ENCODE measurements around the gene LNP1. TPM values are rescaled to one million over a fixed set of nuclear protein-coding genes. Genes with fewer than 3 reads are reported as not detected.
A peak's percentile ranks its signal among the peaks of the same experiment; 100 is the strongest.
"Not testable (repeated sequence)": the region's sequence is repeated elsewhere in the genome, so short reads cannot be mapped to it uniquely, and the experiment has no call there.

LNP1 gene
- total RNA-seq, 3 donors from 2014 or later, result 0.94 to 1.5 (median 1.1) TPM

DNA sequence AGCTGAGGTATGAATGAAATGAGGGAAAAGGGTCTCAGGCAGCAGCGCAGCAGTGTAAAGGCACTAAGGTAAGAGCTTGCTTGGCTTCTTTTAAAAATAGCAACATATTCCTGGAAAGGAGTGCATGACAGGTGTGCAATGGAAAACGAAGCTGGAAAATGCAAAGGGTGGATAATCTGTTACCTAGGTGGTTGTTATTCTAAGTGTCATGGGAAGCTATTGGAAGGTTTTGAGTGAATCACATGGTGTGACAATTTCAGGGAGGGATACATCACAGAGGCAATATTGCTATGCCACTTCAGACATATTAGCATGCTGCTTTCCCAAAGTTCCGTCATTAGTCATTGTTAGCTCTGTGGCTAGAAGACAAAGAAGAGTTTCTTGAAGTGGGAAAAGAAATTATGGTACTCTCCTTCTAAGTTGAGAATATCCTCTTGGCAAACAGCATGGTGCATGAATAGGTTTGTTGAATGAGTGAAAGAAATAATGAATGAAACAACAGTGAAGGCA, 62.4 kb downstream of the LNP1 start:
- Mint-ChIP-seq H3K9me3 (peaks cover 3% of the 10 kb centered on the region), H3K4me3 (no peak overlapping the region), H3K4me1 (ENCODE audit: low read depth) (peaks cover 7% of the 10 kb centered on the region), H3K27me3 (ENCODE audit: low read depth) (no peaks in the 10 kb centered on the region), H3K36me3 (ENCODE audit: insufficient read depth) (no peaks in the 10 kb centered on the region)
- ATAC-seq (no peak), DNase-seq (no peak)

DNA sequence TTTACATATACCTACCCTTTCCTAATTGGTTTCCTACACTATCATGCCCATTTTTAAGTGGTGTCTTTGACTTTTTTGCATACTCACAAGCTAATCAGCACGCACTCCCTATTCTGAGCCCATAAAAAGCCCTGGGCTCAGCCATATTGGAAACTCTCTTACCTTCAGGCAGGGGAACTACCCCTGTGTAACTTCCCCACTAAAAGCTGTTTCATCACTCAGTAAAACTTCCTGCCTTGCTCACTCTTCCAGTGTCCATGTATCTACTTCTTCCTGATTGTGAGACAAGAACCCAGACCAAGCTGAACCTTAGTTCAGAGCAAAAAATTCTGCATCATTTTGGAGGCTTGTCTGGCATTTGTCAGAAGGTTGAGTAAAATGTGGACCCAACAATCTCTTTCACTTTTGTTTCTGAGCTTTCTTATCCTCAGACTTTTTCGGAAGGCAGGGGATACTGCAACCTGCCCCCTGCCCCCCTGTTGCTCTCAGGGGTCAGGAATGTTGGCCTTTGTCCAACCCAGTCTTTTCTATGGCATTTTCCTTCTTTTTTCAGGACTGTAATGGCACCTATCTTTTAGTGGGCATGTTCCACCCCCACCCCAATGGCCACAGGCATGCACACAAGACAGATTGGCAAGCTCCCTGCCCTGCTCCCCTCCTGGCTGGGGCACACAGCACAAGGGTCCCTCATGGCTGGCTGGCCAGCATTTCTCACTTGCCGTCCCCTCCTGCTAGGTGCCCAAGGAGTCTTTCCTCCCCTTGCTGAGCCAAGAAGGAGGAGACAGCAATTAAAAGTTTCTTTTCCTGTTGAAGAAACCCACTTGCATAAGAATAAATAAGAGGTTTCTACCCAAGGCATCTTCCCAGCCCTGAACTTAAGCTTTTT, 64.8 kb downstream of the LNP1 start:
- Mint-ChIP-seq H3K36me3 (ENCODE audit: insufficient read depth) (no peaks in the 10 kb centered on the region), H3K4me1 (ENCODE audit: low read depth) (peaks cover 7% of the 10 kb centered on the region), H3K9me3 (peaks cover 13% of the 10 kb centered on the region), H3K4me3 (no peak overlapping the region), H3K27me3 (ENCODE audit: low read depth) (no peaks in the 10 kb centered on the region)
- DNase-seq (no peak), ATAC-seq (no peak)

DNA sequence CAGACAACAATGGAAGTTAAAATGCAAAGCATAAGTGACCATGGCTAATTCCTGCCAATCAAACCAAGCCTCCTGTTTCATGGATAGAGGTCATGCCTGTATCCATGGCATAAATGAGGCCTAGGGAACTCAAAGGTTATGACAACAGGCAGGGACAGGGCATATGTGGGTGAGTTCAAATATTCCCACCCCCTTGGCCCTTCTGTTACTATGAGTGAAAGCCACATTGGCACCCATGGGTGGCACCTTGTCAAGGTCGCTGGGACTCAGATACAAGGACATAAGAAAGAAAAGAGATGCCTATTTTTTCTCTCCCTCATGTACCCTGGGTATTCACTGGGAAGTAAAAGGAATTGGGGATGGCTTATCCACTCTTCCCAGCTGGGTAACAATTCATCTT, 65.8 kb downstream of the LNP1 start:
- H3K36me3 Mint-ChIP-seq (ENCODE audit: insufficient read depth), result no peaks in the 10 kb centered on the region
- no peaks in the 10 kb centered on the region for H3K27me3 Mint-ChIP-seq (ENCODE audit: low read depth)
- H3K9me3 Mint-ChIP-seq, result peaks cover 13% of the 10 kb centered on the region
- no peak overlapping the region for H3K4me3 Mint-ChIP-seq
- DNase-seq (no peak), ATAC-seq (no peak)
- peaks cover 7% of the 10 kb centered on the region for H3K4me1 Mint-ChIP-seq (ENCODE audit: low read depth)

DNA sequence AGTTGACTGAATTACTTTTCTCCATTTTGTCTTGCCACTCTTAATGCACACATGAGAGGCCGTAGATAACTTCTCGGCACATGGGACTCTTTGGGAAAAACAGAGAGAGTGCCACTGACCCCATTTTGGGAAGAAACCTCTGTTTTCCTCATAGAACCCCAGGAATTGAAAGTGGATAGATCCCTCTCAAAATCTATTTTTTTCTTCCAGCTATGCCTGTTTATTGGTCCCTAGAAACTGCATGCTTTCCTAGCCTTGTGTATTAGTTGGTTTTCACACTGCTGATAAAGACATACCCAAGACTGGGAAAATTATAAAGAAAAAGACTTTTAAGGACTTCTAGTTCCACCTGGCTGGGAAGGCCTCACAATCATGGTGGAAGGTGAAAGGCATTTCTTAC, 67.3 kb downstream of the LNP1 start:
- ATAC-seq, result no peak
- peaks cover 13% of the 10 kb centered on the region for H3K9me3 Mint-ChIP-seq
- peaks cover 7% of the 10 kb centered on the region for H3K4me1 Mint-ChIP-seq (ENCODE audit: low read depth)
- no peak for DNase-seq
- no peaks in the 10 kb centered on the region for H3K27me3 Mint-ChIP-seq (ENCODE audit: low read depth)
- H3K4me3 Mint-ChIP-seq, result no peak overlapping the region
- H3K36me3 Mint-ChIP-seq (ENCODE audit: insufficient read depth), result no peaks in the 10 kb centered on the region

DNA sequence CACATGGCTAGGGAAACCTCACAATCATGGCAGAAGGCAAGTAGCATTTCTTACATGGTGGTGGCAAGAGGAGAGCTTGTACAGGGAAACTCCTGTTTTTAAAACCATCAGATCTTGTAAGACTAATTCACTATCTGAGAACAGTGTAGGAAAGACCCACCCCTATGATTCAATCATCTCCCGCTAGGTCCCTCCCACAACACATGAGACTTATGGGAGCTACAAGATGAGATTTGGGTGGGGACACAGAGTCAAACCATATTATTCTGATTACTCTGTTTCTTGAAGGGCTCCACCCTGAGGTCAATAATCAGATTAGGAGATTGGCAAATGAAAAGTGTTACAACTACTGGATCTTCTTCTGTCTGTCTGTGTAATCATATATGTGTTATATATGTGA, 69.6 kb downstream of the LNP1 start:
- no peak overlapping the region for H3K4me3 Mint-ChIP-seq
- peaks cover 5% of the 10 kb centered on the region for H3K4me1 Mint-ChIP-seq (ENCODE audit: low read depth)
- no peaks in the 10 kb centered on the region for H3K36me3 Mint-ChIP-seq (ENCODE audit: insufficient read depth)
- peaks cover 13% of the 10 kb centered on the region for H3K9me3 Mint-ChIP-seq
- H3K27me3 Mint-ChIP-seq (ENCODE audit: low read depth), result no peaks in the 10 kb centered on the region
- DNase-seq (no peak), ATAC-seq (no peak)

DNA sequence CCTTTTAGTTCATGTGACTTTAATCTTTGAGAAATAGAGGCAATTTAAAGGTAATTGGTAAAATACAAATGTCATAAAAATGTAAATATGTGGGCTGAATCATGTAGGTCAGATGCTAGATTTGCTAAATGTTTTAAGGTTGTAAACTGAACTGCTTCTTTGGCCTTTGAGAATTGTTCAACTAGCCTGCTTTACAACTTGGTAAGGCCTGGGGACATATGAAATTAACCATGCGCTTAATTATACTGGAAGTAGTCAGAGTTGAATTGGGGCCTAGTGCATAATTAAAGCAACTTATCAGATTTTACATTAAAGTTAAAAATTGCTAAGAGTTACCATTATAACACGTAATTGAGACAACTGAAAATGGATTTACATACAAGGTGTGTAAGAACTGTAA, 70.1 kb downstream of the LNP1 start:
- Mint-ChIP-seq H3K27me3 (ENCODE audit: low read depth) (no peaks in the 10 kb centered on the region), H3K4me3 (no peak overlapping the region), H3K36me3 (ENCODE audit: insufficient read depth) (no peaks in the 10 kb centered on the region), H3K4me1 (ENCODE audit: low read depth) (peaks cover under 1% of the 10 kb centered on the region), H3K9me3 (peaks cover 13% of the 10 kb centered on the region)
- no peak for DNase-seq
- ATAC-seq, result no peak

DNA sequence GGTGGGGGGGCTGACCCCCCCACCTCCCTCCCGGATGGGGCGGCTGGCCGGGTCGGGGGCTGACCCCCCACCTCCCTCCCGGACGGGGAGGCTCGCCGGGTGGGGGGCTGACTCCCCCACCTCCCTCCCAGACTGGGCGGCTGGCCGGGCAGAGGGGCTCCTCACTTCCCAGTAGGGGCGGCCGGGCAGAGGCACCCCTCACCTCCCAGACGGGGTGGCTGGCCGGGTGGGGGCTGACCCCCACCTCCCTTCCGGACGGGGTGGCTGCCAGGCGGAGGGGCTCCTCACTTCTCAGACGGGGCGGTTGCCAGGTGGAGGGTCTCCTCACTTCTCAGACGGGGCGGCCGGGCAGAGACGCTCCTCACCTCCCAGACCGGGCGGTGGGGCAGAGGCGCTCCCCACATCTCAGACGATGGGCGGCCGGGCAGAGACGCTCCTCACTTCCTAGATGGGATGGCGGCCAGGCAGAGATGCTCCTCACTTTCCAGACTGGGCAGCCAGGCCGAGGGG, 76.6 kb downstream of the LNP1 start:
- H3K4me1 Mint-ChIP-seq (ENCODE audit: low read depth); H3K4me3 Mint-ChIP-seq; H3K9me3 Mint-ChIP-seq; ATAC-seq; H3K36me3 Mint-ChIP-seq (ENCODE audit: insufficient read depth); DNase-seq: not testable (repeated sequence)
- H3K27me3 Mint-ChIP-seq (ENCODE audit: low read depth), result peaks cover 11% of the 10 kb centered on the region

DNA sequence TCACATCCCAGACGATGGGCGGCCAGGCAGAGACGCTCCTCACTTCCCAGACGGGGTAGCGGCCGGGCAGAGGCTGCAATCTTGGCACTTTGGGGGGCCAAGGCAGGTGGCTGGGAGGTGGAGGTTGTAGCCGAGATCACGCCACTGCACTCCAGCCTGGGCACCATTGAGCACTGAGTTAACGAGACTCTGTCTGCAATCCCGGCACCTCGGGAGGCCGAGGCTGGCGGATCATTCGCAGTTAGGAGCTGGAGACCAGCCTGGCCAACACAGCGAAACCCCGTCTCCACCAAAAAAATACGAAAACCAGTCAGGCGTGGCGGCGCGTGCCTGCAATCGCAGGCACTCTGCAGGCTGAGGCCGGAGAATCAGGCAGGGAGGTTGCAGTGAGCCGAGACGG, 77.2 kb downstream of the LNP1 start:
- not testable (repeated sequence) for DNase-seq; H3K36me3 Mint-ChIP-seq (ENCODE audit: insufficient read depth); H3K4me3 Mint-ChIP-seq; ATAC-seq; H3K9me3 Mint-ChIP-seq; H3K4me1 Mint-ChIP-seq (ENCODE audit: low read depth)
- peaks cover 13% of the 10 kb centered on the region for H3K27me3 Mint-ChIP-seq (ENCODE audit: low read depth)

DNA sequence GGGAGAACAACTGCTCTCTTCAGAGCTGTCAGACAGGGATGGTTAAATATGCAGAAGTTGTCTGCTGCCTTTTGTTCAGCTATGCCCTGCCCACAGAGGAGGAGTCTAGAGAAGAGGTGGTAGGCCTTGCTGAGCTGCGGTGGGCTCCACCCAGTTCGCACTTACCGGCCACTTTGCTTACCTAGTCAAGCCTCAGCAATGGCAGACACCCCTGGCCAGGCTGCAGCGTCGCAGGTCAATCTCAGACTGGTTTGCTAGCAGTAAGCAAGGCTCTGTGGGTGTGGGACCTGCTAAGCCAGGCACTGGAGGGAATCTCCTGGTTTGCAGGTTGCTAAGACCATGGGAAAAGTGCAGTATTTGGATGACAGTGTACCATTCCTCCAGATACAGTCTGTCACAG, 78.7 kb downstream of the LNP1 start:
- no peaks in the 10 kb centered on the region for H3K36me3 Mint-ChIP-seq (ENCODE audit: insufficient read depth)
- no peak for DNase-seq

DNA sequence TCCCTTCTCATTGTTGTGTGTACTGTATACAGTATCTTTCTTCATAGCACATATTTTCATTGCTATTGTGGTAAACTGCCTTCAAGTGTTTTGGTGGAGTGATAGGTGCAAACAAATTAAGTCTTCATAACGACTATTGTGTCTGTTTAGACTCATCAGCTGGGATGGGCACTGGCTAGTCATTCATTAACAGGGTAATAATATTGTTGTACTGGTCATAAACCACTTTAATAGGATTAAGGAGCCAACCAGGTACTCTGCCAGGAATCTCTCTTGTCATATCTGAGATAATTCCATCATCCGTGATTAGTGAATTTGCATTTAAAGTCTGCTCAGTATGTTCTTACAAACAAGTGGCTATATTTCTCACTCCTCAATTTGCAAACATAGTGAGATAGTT, 80.8 kb downstream of the LNP1 start:
- ATAC-seq (no peak), DNase-seq (no peak)
- Mint-ChIP-seq H3K27me3 (ENCODE audit: low read depth) (peaks cover 17% of the 10 kb centered on the region), H3K4me3 (no peak overlapping the region), H3K9me3 (no peaks in the 10 kb centered on the region), H3K4me1 (ENCODE audit: low read depth) (no peaks in the 10 kb centered on the region), H3K36me3 (ENCODE audit: insufficient read depth) (no peaks in the 10 kb centered on the region)

More for the DNA sequence above, 78.7 kb downstream of the LNP1 start:
- Mint-ChIP-seq H3K4me3 (no peak overlapping the region), H3K4me1 (ENCODE audit: low read depth) (no peaks in the 10 kb centered on the region), H3K27me3 (ENCODE audit: low read depth) (peaks cover 17% of the 10 kb centered on the region), H3K9me3 (no peaks in the 10 kb centered on the region)
- no peak for ATAC-seq

DNA sequence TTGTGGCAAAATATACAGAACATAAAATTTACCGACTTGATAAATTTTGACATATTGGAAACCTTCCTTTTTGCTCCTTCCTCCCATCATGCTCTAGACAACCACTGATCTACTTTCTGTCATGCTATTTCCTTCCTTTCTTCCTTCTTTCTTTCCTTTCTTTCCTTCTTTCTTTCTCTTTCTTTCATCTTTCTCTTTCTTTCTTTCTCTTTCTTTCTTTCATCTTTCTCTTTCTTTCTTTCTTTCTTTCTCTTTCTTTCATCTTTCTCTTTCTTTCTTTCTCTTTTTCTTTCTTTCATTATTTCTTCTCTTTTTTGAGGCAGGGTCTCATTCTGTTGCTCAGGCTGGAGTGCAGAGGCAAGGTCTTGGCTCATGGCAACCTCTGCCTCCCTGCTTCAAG, 82.2 kb downstream of the LNP1 start:
- Mint-ChIP-seq H3K27me3 (ENCODE audit: low read depth) (peaks cover 15% of the 10 kb centered on the region), H3K9me3 (no peaks in the 10 kb centered on the region), H3K36me3 (ENCODE audit: insufficient read depth) (no peaks in the 10 kb centered on the region), H3K4me3 (no peak overlapping the region), H3K4me1 (ENCODE audit: low read depth) (no peaks in the 10 kb centered on the region)
- ATAC-seq, result no peak
- DNase-seq, result no peak

DNA sequence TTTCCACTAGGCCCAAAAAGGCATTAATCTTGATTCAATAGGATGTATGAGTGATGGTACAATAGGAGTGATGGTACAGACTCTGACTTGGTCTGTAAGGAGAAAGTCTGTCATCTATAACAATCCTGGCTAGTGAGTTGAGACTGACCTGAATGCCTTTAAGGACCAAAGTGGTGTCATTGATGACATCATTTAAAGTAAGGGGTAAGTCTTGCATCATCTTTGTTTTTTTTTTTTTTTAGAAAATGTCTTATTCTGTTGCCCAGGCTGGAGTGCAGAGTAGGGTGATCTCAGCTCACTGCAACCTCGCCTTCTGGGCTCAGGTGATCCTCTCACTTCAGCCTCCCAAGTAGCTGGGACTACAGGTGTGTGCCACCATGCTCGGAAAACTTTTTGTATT, 85.5 kb downstream of the LNP1 start:
- H3K4me3 Mint-ChIP-seq, result no peak overlapping the region
- H3K27me3 Mint-ChIP-seq (ENCODE audit: low read depth), result peaks cover 16% of the 10 kb centered on the region
- H3K9me3 Mint-ChIP-seq, result no peaks in the 10 kb centered on the region
- no peak for ATAC-seq
- no peaks in the 10 kb centered on the region for H3K4me1 Mint-ChIP-seq (ENCODE audit: low read depth)
- no peaks in the 10 kb centered on the region for H3K36me3 Mint-ChIP-seq (ENCODE audit: insufficient read depth)
- no peak for DNase-seq

DNA sequence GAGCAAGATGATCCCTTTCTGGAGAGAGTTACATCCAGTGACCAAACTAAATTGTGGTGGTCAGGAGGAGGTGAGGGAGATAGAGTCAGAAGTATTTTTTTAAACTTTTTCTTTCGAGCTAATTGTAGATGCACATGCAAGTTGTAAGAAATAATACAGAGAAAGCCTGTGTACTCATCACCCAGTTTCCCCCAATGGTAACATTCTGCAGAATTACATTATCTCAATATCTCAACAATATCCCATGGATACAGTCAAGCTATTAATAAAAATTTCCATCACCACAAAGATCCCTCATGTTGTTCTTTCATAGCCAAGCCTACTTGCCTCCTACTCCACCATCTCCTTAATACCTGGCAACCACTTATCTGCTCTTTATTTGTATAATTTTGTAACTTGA, 87.8 kb downstream of the LNP1 start:
- no peaks in the 10 kb centered on the region for H3K9me3 Mint-ChIP-seq
- DNase-seq (no peak), ATAC-seq (no peak)
- H3K36me3 Mint-ChIP-seq (ENCODE audit: insufficient read depth), result no peaks in the 10 kb centered on the region
- peaks cover 9% of the 10 kb centered on the region for H3K27me3 Mint-ChIP-seq (ENCODE audit: low read depth)
- H3K4me1 Mint-ChIP-seq (ENCODE audit: low read depth), result peaks cover 10% of the 10 kb centered on the region
- H3K4me3 Mint-ChIP-seq, result no peak overlapping the region

DNA sequence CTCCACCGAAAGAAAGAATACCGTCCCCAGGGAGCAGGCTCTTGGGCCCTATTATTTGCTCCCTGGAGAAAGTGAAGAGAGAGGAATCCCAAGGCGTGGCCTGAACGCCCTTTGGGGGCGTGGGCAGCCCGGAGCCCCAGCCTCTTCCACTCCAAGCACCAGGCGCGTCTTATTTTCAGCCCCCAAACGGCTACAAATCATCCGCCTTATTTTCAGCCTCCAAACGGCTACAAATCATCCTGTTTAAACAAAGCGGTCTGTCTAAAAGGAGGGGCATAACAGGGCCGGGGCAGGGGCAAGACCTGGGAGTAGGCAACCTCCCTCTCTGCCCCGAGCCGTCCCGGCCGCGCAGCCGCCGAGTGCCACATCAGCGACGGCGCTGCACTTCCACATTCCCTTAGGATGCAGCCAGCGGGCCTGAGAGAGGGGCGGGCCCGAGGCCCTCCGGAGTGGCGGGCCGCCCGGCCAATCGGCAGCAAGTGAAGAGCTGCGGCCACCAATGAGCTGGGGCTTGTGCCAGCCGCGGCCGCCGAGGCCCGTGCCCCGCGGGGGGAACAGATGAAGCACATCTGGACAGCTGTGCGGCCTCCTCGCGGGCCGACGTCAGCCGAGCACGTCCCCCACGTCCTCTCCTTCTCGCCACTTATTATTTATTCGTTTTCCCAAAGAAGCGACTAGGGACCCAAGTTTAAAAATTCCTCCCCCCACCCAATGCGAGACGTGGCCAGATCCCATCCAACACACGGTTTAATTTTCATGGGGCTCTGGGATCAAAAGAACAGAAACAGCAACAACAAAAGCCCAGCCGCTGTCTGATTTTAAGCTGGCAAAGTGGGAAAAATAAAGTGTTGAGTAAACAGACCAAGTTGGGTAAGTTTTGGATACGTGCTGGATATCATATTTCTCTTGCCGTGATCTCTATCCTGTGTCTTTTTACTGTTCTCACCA, 91.0 kb downstream of the LNP1 start, which contains the start of gene TMEM45A:
Gene TMEM45A (plus strand): TSS at position 561 of the 948 bp plus-strand sequence. CDS start 62,593 bp downstream, outside the sequence.
- Mint-ChIP-seq H3K4me3 (peak within 1 kb of the TSS; percentile 81), H3K36me3 (ENCODE audit: insufficient read depth) (no peaks in the 10 kb centered on the region), H3K27me3 (ENCODE audit: low read depth) (peaks cover 17% of the 10 kb centered on the region), H3K4me1 (ENCODE audit: low read depth) (peaks cover 10% of the 10 kb centered on the region), H3K9me3 (no peaks in the 10 kb centered on the region)
- DNase-seq, result peak; percentile 66
- ATAC-seq, result peak; percentile 99

All from activated T-cell treated with anti-CD3 and anti-CD28 coated beads, Interleukin-2, amount 50 U/mL, for 4 hours (primary cell).